T1000 (cell line): ENCODE measurements around the gene LONRF2.

Experiments
- DNase-seq: peaks from one replicate; lab custom pipeline; 2025; ENCODE audit warnings: mixed read lengths; lab: John Stamatoyannopoulos, UW

LONRF2 gene

DNA sequence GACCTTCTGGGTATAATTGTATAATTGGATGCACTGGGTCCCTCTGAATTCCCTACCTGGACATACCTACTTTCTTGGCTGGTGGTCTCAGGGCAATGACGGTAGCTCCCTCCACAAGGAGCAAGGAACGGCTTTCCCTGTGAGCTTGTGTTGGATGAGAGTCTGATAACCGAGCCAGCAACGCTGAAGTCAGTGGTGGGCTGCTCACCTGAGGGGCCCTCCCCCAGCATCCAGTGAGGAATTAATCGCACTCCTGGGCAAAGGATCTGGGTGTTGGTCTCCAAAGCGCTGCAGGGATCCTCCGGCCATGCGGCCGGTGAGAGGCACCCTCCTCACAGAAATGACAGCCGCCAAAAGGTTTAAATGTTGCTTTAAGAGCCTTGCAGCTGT, 47.1 kb downstream of the LONRF2 start:
- no peak for DNase-seq

DNA sequence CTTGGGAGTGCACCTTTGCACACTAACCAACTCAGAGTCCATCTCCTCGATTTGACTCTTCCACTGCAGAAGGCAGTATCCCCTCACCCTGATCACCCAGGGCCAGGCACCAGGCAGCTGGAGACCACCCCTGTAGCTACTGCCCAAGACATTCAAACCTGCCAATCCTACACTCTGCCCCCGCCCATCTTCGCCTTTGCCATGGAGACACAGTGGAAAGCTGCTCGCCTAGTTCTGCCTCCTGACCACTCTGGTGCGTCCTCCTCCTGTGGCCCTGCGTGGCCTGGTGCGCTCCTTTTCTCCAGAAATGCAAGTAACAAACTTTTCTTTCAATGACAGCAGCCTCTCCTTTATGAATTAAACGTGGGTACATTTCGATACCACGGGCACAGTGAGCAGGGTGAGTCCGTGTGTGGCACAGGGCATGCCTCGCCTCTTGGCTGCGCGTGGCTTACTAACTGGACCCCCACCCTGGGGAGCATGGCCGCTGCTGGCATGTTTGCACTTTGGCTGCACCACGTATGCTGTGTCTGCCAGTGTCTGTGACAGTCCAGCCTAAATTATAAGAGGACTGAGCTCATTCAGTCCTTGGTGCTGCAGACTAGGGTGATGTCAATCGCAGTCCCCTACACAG, 47.6 kb downstream of the LONRF2 start:
- DNase-seq, result no peak

DNA sequence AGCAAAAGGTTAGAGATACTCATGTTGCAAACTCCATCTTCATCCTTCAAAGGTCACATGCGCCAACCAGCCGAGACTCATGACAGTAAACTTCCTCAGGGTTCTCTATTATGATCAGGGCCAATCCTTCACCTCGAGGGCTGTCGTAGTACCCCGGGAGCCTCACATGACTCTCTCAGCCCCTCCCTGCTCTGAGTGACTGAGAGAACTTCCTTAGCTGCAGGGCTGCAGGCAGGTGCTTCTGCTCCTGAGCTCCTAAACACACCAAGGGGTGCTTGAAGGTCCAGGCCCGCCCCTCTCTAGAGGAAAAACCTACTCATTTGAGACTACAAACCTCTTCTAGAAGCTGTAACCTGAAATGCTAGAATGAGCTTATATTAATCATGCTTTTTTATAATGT, 48.2 kb downstream of the LONRF2 start:
- DNase-seq, result no peak

DNA sequence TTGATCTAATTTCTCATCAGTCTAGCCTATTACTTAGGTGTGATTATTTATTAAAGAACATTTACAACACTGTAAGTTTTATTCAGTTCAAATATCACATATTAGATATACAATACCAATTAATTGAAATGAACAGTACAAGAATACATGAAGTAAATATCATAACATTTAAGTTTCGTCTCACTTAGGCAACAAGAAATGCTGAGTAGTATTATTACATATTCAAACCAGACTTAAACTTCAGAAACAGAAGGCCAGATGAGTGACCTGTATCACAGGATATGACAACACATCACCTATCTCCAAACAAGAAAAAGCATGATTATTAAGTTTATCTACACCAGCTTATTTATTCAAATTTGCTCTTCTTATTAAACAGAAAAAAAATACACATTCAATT, 48.9 kb downstream of the LONRF2 start:
- no peak for DNase-seq

DNA sequence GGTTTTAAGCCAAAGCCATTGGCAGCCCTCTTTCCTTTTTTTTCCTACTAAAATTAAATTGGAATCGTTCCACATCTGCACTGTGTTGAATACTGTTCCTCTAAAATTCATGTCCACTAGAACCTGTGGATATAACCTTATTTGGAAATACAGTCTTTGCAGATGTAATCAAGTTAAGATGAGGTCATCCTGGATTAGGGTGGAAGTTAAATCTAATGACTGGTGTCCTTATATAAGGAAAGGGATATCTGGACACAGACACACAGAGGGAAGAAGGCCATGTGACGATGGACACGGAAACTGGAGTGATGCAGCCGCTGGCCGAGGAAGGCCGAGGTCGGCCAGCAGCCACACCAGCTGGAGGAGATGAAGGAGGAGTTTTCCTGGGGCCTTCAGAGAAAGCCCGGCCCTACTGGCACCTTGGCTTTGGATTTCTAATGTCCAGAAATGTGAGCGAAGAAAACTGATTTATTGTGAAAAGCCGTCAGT, 49.4 kb downstream of the LONRF2 start:
- no peak for DNase-seq

DNA sequence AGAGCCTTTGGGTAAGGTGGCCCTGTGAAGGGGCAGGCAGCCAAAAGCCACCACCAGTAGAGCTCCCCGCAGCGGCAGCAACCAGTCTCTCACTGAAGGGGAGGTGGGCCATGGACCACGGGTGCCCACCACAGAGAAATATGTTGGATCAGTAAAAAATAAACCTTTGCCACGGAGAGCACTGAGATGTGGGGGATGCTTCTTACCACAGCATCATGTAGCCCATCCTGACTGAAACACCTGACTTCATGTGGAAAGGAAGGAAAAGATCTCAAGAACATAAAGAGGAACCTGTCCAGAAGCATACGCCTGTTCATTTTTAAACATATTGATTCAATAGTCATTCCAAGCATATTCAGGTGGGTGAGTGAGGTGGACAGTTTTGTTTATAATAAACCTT, 51.1 kb downstream of the LONRF2 start:
- no peak for DNase-seq

DNA sequence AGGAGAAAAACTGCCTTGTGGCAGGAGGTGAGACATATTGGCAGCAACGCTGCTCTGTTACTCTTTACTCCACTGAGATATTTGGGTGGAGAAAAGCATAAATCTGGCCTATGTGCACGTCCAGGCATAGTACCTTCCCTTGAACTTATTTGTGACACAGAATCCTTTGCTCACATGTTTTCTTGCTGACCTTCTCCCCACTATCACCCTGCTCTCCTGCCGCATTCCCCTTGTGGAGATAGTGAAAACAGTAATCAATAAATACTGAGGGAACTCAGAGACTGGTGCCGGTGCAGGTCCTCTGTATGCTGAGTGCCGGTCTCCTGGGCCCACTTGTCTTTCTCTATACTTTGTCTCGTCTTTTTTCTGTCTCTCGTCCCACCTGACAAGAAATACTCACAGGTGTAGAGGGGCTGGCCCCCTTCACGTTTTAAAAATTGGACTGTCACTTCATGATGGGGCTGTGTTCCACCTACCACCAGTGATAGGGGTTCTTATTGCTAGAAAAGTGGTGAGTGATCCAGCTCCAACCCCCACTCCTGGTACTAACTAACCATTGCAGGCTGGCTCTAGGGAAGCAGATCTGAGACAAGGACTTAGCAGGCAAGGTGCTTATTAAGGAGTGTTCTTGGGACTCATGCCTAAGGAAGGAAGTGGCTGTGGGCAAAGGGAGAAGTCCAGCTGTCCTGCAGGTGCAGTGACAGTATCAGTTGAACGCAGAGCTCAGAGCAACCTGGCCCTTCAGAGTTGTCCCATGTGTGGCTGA, 51.7 kb downstream of the LONRF2 start:
- DNase-seq, result no peak

DNA sequence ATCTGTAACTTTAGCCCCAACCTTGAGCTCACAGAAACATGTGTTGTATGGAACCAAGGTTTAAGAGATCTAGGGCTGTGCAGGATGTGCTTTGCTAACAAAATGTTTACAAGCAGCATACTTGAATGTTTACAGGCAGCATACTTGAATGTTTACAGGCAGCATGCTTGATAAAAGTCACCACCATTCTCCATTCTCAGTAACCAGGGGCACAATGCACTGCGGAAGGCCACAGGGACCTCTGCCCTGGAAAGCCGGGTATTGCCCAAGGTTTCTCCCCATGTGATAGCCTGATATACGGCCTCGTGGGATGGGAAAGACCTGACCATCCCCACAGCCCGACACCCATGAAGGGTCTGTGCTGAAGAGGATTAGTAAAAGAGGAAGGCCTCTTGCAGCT, 52.4 kb downstream of the LONRF2 start:
- DNase-seq, result no peak

DNA sequence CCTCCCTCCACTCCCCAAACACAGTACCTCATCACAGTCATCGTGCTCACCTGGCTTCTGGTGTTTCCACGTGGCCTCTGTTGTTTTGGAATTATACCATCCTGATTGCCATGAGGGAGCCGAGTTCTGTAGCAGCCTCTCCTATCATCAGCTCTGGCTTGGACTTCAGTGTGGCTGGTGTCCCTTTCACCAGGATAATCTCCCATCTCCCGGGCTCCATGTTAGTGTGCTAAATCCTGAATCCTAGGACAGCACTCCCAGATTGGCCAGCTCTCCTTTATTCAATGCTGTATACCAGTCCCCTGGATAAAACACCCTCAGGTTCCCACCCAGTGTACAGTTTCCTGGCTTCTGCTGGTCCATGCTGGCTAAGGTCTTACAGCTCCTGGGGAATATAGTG, 53.3 kb downstream of the LONRF2 start:
- DNase-seq, result no peak

DNA sequence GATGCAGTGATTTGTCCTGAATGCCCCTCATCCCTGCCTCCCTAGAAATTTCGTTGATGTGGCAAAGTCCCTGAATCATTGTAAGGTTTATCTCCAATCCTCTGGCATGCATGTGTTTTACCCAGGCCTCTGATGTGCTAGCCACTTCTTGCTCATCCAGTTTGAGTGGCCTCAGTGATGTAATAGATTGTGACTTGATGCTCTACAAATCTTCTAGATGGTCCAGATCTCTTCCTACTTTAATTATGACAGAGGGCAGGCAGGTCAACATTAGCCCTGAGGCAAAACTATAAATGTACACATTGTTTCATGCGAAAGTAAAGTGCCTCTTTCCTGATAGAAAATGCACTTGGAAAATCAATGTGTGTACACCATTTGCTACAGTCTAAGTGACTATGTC, 54.5 kb downstream of the LONRF2 start:
- no peak for DNase-seq

DNA sequence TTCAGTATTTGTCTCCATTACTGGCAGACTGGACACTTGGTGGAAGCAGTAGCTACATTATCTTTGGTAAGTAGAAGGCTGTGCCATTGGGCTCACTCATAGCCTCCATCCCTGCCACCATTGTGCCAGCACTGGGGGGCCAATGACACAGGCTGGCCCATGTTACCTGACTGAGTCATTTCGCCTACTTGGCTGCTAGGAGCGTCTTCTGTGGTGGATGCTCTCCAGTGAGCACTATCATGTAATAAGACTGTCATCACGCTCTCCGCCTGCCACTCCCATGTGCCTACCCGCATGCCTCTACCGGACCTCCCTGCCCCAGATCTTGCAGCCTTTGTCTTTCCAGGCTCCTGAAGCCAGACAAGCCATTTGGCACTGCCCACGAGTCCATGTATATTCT, 56.2 kb downstream of the LONRF2 start:
- no peak for DNase-seq

DNA sequence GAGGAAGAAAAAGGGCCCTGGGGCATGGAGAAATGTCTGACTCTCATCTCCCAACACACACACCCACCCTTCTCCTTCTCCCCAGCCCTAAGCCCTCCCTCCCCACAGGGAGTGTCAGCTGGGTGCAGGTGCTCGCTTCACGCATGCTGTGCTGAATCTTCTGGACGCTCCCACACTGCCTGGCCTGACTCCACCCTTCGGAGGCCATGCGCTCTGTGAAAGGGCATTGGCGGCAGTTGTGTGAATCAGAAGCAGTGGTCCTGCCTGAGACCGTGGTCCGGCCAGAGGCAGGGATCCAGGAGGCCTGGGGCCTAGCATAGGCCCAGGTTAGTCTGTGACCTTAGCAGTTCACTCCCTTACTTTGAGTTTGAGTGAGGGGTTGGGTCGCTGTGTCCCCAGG, 57.1 kb downstream of the LONRF2 start:
- DNase-seq, result no peak

DNA sequence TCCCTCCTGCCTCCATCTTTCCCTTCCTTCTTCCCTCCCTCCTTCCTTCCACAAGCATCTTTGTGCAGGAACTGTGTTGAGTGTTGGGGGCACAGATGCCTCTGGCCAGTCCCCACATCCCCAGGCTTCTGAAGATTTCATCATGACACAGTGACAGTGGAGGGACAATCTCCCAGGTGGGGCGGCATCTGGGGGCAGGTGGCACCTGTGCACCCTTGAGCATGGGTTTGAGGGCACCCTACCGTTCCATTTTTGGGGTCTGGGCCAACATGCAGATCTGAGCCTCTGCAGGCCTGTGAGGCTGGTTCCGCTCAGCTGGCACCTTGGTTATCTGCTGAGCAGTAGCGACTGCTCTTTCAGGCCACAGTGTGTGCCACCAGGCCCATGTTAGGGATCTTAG, 57.6 kb downstream of the LONRF2 start:
- no peak for DNase-seq

DNA sequence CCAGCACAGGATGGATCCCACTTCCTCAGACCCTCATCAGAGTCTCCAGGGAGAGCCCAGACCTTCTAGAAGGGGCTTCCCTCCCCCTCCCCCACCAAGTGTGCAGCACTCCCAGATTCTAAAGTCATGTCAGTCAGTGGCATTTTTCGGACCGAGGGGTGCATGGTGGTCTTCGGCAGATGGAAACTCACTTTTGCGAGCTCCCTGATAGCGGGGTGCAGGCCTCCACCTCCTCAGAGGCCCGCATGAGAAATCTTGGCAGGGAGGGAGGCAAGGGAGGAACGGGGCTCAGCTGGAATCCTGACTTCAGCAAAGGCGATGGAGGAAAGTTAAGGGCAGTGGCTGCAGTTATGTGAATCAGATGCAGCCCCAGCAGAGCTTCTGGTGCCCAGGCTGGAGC, 58.2 kb downstream of the LONRF2 start:
- no peak for DNase-seq

DNA sequence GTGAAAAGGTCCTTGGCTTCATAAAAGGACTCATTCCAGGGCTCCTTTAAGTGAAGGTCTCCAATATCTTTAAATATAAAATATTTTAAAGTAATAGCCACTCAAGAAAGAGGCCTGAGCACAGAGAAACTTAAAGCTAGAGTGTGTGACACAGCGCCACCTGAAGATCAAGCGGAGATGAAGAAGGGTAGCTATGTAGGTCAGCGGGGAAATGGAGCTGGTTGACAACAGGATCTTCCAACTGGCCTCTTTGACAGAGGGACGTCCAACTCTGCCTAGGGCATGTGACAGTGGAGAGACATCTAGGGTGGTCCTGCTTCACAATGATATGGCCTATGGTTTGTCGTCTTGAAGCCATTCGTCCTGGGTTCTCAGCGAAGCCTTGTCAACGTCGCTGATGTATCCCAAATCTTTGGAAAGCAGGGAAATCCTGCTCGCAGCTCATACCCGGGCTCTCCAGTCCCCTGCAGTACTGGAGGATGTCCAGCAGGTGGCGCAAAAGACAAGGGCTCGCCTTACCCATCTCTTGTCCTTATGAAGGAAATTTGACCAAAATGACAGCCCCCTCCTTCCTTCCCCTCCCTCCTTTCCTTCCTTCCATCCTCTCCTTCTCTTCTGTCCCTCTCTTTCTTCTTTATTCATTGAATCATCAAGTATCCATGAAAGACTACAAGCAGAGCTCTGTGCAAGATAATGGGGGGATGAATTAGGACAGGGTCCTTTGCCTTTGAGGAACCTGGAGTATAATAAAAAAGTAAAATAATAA, 59.6 kb downstream of the LONRF2 start:
- peak; percentile 62 for DNase-seq

DNA sequence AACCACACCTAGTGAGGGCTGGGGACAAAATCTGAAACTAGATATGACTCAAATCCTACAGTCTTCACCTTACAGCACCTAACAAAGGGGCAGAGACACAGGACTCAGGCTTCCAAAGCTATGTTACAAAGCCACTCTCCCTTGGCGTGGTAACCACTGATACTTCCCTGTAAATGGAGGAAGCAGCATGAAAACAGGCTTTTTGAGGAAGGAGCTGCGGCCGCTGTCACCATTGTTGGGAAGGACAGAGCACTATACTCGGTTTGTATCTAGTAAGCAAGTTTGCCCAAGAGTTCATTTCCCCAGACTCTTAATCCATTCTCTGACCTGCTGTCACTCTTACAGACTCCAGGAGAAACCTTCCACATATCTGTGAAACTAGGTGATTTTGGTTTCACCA, 60.3 kb downstream of the LONRF2 start:
- no peak for DNase-seq

DNA sequence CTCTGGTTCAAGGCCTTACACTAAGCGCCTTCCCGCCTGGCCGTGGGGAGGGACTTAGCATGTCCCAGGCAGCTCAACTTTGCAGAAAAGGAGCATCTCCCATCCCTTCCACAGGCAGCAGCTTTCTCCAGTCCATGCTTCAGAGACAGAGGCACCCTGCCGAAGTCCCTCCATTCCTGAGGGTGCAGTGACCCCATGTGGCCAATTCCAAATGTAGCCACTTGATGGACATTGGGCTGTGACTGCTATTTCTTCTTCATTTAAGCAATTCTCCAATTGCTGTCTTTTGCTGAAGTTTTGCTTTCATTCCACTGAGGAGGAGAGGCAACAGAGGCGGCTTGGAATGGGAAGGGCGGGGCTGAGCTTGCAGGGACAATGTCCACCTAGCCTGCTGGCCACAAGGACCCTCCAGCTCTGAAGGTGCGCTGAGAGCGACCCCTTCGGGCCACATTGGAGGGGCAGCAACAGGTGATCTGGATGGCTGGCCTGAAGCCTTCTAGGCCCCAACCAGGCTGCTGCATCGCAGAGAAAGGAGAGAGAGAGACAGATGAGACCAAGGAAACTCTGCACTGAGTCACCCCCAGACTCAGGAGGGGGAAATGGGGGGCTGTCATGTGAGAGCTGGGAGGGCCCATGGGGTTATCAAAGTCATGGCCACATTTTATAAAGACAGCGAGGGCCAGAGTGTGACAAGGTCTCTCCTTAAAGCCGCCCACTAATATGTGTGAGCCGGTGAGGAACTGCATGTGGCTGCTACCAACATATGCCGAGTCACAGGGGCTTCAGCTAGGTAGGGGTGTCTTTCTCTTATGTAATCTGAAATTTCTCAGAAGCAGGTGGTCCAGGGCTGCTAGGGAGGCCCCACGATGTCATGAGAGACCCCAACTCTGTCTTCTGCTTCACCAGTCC, 61.3 kb downstream of the LONRF2 start:
- DNase-seq, result peak; percentile 50

DNA sequence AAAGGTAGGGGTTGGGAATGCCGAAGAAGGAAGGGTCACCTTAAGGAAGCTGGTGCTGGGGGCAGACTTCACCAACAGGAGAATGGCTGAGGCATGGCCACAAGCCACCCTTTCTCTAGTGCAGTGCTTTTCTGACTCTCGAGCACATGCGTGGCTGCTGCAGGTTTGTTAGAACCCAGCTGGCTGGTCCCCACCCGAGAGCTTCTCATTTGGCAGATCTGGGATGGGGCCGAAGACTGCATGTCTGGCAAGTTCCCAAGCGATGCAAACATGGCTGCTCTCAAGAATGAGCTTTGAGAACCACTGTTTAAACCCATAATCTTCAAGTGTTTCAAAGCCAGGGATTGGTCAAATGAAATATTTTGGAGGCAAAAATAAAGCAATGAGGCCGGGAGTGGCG, 63.2 kb downstream of the LONRF2 start:
- no peak for DNase-seq

DNA sequence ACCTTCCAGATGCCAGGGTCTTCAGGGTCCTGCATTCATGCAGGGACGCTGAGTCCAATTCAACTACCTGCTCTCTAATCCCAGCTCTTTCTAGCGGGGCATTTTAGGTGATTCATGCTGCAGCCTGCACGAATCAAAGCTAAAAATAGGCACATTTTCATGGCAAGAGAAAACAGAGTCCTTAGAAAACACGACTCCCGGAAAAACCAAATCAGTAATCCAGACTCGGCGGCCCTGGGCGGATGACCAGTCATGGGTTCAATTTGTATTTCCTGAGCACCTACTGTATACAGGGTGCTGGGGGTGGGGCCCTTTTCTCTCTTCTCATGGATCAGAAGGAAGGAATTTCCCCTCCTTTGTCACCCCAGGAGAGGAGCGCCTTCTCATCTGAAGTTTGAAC, 64.4 kb downstream of the LONRF2 start:
- DNase-seq, result no peak

DNA sequence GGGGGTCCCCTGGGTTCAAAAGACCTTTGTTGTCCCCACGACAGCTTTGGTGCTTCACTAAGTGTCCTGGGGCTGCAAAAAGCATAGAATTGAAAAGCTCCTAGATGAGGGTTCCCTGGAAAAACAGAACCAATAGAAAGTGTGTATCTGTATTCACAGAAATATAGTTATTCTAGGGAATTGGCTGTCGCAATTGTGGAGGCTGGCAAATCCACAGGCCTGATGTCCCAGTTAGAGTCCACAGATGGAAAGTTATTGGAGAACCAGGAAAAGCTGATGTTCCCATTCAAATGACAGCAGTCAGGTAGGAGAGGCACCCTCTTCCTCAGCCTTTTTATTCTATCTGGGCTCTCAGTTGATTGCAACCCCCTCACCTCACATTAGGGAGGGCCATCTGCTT, 65.5 kb downstream of the LONRF2 start:
- DNase-seq, result no peak

DNA sequence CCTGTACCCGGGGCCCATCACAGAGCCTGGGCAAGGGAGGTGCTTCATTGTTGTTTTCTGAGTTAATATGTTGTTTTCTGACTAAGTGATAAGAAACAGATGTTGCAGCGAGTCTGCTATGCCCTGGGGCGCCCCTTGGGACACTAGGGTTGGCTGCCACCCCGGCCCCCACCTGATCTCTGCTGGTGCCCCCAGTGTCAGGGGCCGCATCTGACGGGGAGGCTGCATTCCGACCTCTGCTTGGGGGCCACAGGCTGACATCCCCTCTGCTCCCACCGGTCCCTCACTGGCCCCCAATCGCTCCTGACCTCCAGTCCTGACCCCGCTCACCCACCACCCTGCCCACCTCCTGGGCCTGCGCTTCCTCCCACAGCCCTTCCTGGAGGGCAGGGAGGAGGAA, 65.9 kb downstream of the LONRF2 start:
- DNase-seq, result no peak

DNA sequence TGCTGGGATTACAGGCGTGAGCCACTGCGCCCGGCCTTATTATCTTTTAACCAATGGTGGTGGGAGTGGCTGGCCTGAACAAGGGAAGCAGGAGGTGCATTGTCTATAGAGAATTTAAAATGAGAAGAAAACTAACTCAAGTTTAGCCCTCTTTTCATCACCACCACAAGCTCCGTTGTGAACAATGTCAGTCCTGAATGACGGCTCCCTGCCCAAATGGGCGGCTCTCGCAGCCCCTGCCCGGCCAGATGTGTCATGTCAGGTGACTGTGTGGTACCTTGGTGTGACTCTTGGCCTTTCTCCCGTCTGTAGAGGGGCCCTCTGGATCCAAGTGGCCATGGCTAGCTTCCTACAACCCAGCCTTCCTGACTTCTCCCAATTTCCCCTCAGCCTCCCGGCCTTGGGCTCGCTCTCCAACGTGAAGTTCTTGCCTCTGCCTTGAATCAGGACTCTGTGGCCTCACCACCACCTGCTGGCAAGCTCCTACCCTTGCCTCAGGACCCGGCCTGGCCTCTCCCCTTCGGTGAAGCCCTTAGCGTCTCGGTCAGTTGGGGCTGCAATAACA, 67.6 kb downstream of the LONRF2 start:
- DNase-seq, result no peak
